GM18505 (cell line): ENCODE measurements around the gene ZNF335.
"Not testable (repeated sequence)": the region's sequence is repeated elsewhere in the genome, so short reads cannot be mapped to it uniquely, and the experiment has no call there.

Source experiments
- ATAC-seq: cut with Tn5 transposase; IDR thresholded peaks from one replicate; pipeline ENCODE4 v1.9.1; 2021; ENCODE audit not compliant: unreplicated experiment
- POLR2A ChIP-seq: IDR thresholded peaks from 4 replicates; pipeline ENCODE4 v1.6.1; 2011; ENCODE audit warnings: borderline replicate concordance; ENCODE audit not compliant: insufficient read depth, insufficient read length; ENCODE audit errors: extremely low read depth

The ZNF335 gene

GRCh38 chr20:45904583-45905504 lies 67.2 kb downstream of the ZNF335 start:
- no peak for ATAC-seq
- TF ChIP-seq POLR2A = no peak

GRCh38 chr20:45902199-45902701 lies 69.8 kb downstream of the ZNF335 start:
- TF ChIP-seq POLR2A = no peak

GRCh38 chr20:45901332-45901731 lies 70.7 kb downstream of the ZNF335 start:
- not testable (repeated sequence) for ATAC-seq

More at GRCh38 chr20:45902199-45902701, 69.8 kb downstream of the ZNF335 start:
- no peak for ATAC-seq

GRCh38 chr20:45899046-45899835 lies 72.8 kb downstream of the ZNF335 start:
- ATAC-seq = no peak
- TF ChIP-seq POLR2A = no peak
